ENCODE measurements around the gene ZBTB7C.

The ZBTB7C gene

DNA sequence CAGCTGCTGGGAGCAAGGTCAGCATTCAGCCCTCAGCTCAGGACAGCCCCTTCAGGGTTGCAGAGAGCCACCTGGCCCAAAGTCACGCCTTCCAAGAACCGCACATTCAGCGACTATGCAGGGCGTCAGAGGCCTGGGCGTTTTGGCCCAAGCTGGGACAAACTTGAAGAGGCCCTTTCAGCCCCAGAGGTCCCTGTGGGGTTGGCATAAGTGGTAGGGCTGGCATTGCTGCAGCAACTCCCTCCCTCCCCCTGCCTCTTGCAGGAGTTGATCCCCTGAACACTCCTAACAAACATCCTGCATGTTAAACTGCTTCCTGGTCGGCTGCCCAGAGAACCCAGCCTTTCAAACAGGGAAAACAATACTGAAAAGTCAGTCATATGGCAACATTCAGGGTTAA, 285.9 kb downstream of the ZBTB7C start:
- ChIA-PET POLR2A (no interaction called here), CTCF (interaction anchor here (0.7 to 0.8 kb wide), 2 partner anchors 36 to 907 kb away, joined by 3 to 4 read pairs; no protein-coding TSS in a partner anchor)
- no peaks in the 10 kb centered on the region for H3K9me3 ChIP-seq (ENCODE audit: control insufficient read depth, insufficient read depth, low read depth, low read length)
- H3K36me3 ChIP-seq (ENCODE audit: control insufficient read depth in 2 of 2, insufficient read depth in 1 of 2, low read length in 2 of 2): no peaks in the 10 kb centered on the region
- TF ChIP-seq, protein P1, sequence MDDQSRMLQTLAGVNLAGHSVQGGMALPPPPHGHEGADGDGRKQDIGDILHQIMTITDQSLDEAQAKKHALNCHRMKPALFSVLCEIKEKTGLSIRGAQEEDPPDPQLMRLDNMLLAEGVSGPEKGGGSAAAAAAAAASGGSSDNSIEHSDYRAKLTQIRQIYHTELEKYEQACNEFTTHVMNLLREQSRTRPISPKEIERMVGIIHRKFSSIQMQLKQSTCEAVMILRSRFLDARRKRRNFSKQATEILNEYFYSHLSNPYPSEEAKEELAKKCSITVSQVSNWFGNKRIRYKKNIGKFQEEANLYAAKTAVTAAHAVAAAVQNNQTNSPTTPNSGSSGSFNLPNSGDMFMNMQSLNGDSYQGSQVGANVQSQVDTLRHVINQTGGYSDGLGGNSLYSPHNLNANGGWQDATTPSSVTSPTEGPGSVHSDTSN (CRISPR knock-in tag; IDR thresholded peaks at IDR 0.05): no peak
- no peak for TF ChIP-seq ZNF626 (tag by site-specific recombination; IDR thresholded peaks at IDR 0.05)
- TF ChIP-seq ZNF155 (tag by site-specific recombination; IDR thresholded peaks at IDR 0.05): no peak
- TF ChIP-seq ZNF140 (tag by site-specific recombination; IDR thresholded peaks at IDR 0.05): no peak
- TF ChIP-seq ZBTB20 (tag by site-specific recombination; IDR thresholded peaks at IDR 0.05): no peak
- no peak for TF ChIP-seq ZNF843 (tag by site-specific recombination; IDR thresholded peaks at IDR 0.05)
- no peak for TF ChIP-seq ZFP41 (tag by site-specific recombination; IDR thresholded peaks at IDR 0.05; ENCODE audit: borderline replicate concordance)
- TF ChIP-seq, protein P2, sequence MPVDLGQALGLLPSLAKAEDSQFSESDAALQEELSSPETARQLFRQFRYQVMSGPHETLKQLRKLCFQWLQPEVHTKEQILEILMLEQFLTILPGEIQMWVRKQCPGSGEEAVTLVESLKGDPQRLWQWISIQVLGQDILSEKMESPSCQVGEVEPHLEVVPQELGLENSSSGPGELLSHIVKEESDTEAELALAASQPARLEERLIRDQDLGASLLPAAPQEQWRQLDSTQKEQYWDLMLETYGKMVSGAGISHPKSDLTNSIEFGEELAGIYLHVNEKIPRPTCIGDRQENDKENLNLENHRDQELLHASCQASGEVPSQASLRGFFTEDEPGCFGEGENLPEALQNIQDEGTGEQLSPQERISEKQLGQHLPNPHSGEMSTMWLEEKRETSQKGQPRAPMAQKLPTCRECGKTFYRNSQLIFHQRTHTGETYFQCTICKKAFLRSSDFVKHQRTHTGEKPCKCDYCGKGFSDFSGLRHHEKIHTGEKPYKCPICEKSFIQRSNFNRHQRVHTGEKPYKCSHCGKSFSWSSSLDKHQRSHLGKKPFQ (tag by site-specific recombination; IDR thresholded peaks at IDR 0.05): no peak
- TF ChIP-seq, protein P3, sequence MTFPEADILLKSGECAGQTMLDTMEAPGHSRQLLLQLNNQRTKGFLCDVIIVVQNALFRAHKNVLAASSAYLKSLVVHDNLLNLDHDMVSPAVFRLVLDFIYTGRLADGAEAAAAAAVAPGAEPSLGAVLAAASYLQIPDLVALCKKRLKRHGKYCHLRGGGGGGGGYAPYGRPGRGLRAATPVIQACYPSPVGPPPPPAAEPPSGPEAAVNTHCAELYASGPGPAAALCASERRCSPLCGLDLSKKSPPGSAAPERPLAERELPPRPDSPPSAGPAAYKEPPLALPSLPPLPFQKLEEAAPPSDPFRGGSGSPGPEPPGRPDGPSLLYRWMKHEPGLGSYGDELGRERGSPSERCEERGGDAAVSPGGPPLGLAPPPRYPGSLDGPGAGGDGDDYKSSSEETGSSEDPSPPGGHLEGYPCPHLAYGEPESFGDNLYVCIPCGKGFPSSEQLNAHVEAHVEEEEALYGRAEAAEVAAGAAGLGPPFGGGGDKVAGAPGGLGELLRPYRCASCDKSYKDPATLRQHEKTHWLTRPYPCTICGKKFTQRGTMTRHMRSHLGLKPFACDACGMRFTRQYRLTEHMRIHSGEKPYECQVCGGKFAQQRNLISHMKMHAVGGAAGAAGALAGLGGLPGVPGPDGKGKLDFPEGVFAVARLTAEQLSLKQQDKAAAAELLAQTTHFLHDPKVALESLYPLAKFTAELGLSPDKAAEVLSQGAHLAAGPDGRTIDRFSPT (tag by site-specific recombination; IDR thresholded peaks at IDR 0.05): no peak
- no peak for TF ChIP-seq ZNF133 (tag by site-specific recombination; IDR thresholded peaks at IDR 0.05)
- TF ChIP-seq ZBTB21 (tag by site-specific recombination; IDR thresholded peaks at IDR 0.05): no peak
- TF ChIP-seq ZNF747 (tag by site-specific recombination; IDR thresholded peaks at IDR 0.05): no peak
- TF ChIP-seq ZNF654 (tag by site-specific recombination; IDR thresholded peaks at IDR 0.05; ENCODE audit: low read depth): no peak
- TF ChIP-seq, protein P4, sequence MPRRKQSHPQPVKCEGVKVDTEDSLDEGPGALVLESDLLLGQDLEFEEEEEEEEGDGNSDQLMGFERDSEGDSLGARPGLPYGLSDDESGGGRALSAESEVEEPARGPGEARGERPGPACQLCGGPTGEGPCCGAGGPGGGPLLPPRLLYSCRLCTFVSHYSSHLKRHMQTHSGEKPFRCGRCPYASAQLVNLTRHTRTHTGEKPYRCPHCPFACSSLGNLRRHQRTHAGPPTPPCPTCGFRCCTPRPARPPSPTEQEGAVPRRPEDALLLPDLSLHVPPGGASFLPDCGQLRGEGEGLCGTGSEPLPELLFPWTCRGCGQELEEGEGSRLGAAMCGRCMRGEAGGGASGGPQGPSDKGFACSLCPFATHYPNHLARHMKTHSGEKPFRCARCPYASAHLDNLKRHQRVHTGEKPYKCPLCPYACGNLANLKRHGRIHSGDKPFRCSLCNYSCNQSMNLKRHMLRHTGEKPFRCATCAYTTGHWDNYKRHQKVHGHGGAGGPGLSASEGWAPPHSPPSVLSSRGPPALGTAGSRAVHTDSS (tag by site-specific recombination; IDR thresholded peaks at IDR 0.05): no peak
- no peak for TF ChIP-seq ZNF629 (tag by site-specific recombination; IDR thresholded peaks at IDR 0.05)
- no peak overlapping the region for H3K27ac ChIP-seq (ENCODE audit: extremely low read depth, low read depth, low read length)
- 0 out of 2 replicates have a peak, but pooled peaks cover 3% of the 10 kb centered on the region for H3K4me1 ChIP-seq (ENCODE audit: control insufficient read depth, insufficient read depth, low read length)
- no peak overlapping the region for H3K4me3 ChIP-seq (ENCODE audit: low read depth, low read length)

DNA sequence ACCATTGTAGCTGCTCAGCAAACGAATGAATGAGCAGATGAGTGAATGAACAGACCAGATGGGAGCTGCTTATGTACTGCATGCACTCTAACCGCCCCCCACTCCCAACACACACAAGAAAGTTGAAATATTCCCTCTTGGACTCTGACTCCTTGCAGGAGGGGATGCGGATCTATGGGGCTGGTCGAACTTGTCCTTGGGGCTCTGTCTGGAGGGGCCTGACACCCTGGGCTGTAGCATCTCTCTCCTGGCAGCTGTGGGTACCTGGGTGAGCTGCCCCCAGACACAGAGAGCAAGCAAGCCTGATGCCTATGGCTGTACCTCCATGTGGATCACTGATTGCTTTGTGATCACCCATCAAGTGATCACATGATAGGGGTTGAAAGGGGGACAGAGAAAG, 286.4 kb downstream of the ZBTB7C start:
- H3K27ac ChIP-seq (ENCODE audit: extremely low read depth, low read depth, low read length): no peak overlapping the region
- H3K9me3 ChIP-seq (ENCODE audit: control insufficient read depth, insufficient read depth, low read depth, low read length): no peaks in the 10 kb centered on the region
- 0 out of 2 replicates have a peak, but pooled peaks cover 3% of the 10 kb centered on the region for H3K4me1 ChIP-seq (ENCODE audit: control insufficient read depth, insufficient read depth, low read length)
- POLR2A ChIA-PET: no interaction called here
- H3K36me3 ChIP-seq (ENCODE audit: control insufficient read depth in 2 of 2, insufficient read depth in 1 of 2, low read length in 2 of 2): no peaks in the 10 kb centered on the region
- H3K4me3 ChIP-seq (ENCODE audit: low read depth, low read length): no peak overlapping the region
- CTCF ChIA-PET: no interaction called here
- no peak for TF ChIP-seq ZNF221 (tag by site-specific recombination; IDR thresholded peaks at IDR 0.05; ENCODE audit: borderline replicate concordance)
- TF ChIP-seq, protein P5, sequence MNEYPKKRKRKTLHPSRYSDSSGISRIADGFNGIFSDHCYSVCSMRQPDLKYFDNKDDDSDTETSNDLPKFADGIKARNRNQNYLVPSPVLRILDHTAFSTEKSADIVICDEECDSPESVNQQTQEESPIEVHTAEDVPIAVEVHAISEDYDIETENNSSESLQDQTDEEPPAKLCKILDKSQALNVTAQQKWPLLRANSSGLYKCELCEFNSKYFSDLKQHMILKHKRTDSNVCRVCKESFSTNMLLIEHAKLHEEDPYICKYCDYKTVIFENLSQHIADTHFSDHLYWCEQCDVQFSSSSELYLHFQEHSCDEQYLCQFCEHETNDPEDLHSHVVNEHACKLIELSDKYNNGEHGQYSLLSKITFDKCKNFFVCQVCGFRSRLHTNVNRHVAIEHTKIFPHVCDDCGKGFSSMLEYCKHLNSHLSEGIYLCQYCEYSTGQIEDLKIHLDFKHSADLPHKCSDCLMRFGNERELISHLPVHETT (tag by site-specific recombination; IDR thresholded peaks at IDR 0.05): no peak
- TF ChIP-seq ZNF239 (tag by site-specific recombination; IDR thresholded peaks at IDR 0.05): no peak
- TF ChIP-seq ZNF157 (tag by site-specific recombination; IDR thresholded peaks at IDR 0.05): no peak
- no peak for TF ChIP-seq ZNF146 (tag by site-specific recombination; IDR thresholded peaks at IDR 0.05)
- no peak for TF ChIP-seq ZNF549 (tag by site-specific recombination; IDR thresholded peaks at IDR 0.05)
- no peak for TF ChIP-seq ZNF560 (tag by site-specific recombination; IDR thresholded peaks at IDR 0.05; ENCODE audit: borderline replicate concordance)
- TF ChIP-seq, protein P6, sequence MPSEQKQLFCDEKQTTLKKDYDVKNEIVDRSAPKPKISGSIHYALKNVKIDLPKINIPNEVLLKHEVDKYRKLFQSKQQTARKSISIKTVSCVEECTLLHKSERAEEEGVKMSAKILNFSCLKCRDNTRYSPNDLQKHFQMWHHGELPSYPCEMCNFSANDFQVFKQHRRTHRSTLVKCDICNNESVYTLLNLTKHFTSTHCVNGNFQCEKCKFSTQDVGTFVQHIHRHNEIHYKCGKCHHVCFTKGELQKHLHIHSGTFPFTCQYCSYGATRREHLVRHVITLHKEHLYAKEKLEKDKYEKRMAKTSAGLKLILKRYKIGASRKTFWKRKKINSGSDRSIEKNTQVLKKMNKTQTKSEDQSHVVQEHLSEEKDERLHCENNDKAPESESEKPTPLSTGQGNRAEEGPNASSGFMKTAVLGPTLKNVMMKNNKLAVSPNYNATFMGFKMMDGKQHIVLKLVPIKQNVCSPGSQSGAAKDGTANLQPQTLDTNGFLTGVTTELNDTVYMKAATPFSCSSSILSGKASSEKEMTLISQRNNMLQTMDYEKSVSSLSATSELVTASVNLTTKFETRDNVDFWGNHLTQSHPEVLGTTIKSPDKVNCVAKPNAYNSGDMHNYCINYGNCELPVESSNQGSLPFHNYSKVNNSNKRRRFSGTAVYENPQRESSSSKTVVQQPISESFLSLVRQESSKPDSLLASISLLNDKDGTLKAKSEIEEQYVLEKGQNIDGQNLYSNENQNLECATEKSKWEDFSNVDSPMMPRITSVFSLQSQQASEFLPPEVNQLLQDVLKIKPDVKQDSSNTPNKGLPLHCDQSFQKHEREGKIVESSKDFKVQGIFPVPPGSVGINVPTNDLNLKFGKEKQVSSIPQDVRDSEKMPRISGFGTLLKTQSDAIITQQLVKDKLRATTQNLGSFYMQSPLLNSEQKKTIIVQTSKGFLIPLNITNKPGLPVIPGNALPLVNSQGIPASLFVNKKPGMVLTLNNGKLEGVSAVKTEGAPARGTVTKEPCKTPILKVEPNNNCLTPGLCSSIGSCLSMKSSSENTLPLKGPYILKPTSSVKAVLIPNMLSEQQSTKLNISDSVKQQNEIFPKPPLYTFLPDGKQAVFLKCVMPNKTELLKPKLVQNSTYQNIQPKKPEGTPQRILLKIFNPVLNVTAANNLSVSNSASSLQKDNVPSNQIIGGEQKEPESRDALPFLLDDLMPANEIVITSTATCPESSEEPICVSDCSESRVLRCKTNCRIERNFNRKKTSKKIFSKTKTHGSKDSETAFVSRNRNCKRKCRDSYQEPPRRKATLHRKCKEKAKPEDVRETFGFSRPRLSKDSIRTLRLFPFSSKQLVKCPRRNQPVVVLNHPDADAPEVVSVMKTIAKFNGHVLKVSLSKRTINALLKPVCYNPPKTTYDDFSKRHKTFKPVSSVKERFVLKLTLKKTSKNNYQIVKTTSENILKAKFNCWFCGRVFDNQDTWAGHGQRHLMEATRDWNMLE (tag by site-specific recombination; conservative IDR thresholded peaks at IDR 0.05; ENCODE audit: low read depth): no peak
